T-helper 2 cell (primary cell): ENCODE measurements around the gene TMEM239.
A peak's percentile ranks its signal among the peaks of the same experiment; 100 is the strongest.
"Not testable (repeated sequence)": the region's sequence is repeated elsewhere in the genome, so short reads cannot be mapped to it uniquely, and the experiment has no call there.

Experiments
- DNase-seq, 5 experiments: peaks; one replicate each; pipeline versions ENCODE4 v3.0.0 to v3.0.0-alpha.2; 2012 to 2022

TMEM239 gene

GRCh38 chr20:2799688-2800520 lies 16.3 kb upstream of the TMEM239 start:
- peak in 1 of 5 experiments; percentile 33 for DNase-seq

- DNase-seq = peak in 1 of 5 experiments; percentile 13
These were observed 15.5 kb upstream of the TMEM239 start, which contains the start of gene CPXM1 for GRCh38 chr20:2800521-2801285. TSS of gene CPXM1 (minus strand) at chr20:2800627. CDS start at chr20:2800572, 55 bp downstream.

- no peak for DNase-seq
These were observed 14.9 kb upstream of the TMEM239 start for GRCh38 chr20:2801286-2801728.

- no peak for DNase-seq
These were observed 11.9 kb upstream of the TMEM239 start for GRCh38 chr20:2804041-2804828.

GRCh38 chr20:2804852-2805688 lies 11.1 kb upstream of the TMEM239 start:
- DNase-seq = no peak

- no peak for DNase-seq
These were observed 10.3 kb upstream of the TMEM239 start for GRCh38 chr20:2805689-2806350.

- no peak for DNase-seq
These were observed 9.8 kb upstream of the TMEM239 start for GRCh38 chr20:2806351-2806701.

GRCh38 chr20:2807019-2807418 lies 9.1 kb upstream of the TMEM239 start:
- DNase-seq = no peak

GRCh38 chr20:2807929-2808328 lies 8.2 kb upstream of the TMEM239 start:
- DNase-seq = not testable (repeated sequence)

- no peak for DNase-seq
These were observed 6.5 kb upstream of the TMEM239 start for GRCh38 chr20:2809690-2810089.

- DNase-seq = no peak
These were observed 4.0 kb upstream of the TMEM239 start for GRCh38 chr20:2812189-2812588.

- DNase-seq = no peak
These were observed 2.1 kb upstream of the TMEM239 start for GRCh38 chr20:2814076-2814475.

- DNase-seq = no peak
These were observed 1.5 kb upstream of the TMEM239 start, which contains the start of gene C20orf141 for GRCh38 chr20:2814587-2815051. TSS of gene C20orf141 (plus strand) at chr20:2814987. CDS start at chr20:2815185, 198 bp downstream.

- no peak for DNase-seq
These were observed 793 bp upstream of the TMEM239 start for GRCh38 chr20:2815242-2815900.

- peak in 1 of 5 experiments; percentile 44 for DNase-seq
These were observed 598 bp downstream of the TMEM239 start for GRCh38 chr20:2816583-2817340.

- DNase-seq = no peak
These were observed 1.2 kb downstream of the TMEM239 start for GRCh38 chr20:2817341-2817726.

- DNase-seq = no peak
These were observed 1.9 kb downstream of the TMEM239 start for GRCh38 chr20:2817891-2818595.

- DNase-seq = no peak
These were observed 4.1 kb downstream of the TMEM239 start for GRCh38 chr20:2820084-2820895.
